NCI-H460 (cell line): ENCODE results near the gene ANKRD13C. TPM values are rescaled to one million over a fixed set of nuclear protein-coding genes. Genes with fewer than 3 reads are reported as not detected.

ENCODE experiments used
- DNase-seq: peaks from one replicate; pipeline ENCODE4 v3.0.0-alpha.2; 2016; ENCODE audit warnings: low read depth; ENCODE audit errors: extremely low read depth
- total RNA-seq: library from RNA; depleted of rRNA; stranded (reverse); fragments of >200 nt; shearing (Covaris generic); gene quantifications from 2 replicates; pipeline ENCODE4 v1.2.3, GENCODE V29; 2014

ANKRD13C gene
- total RNA-seq, 1 experiment from 2014 or later = 27.9 TPM

DNA sequence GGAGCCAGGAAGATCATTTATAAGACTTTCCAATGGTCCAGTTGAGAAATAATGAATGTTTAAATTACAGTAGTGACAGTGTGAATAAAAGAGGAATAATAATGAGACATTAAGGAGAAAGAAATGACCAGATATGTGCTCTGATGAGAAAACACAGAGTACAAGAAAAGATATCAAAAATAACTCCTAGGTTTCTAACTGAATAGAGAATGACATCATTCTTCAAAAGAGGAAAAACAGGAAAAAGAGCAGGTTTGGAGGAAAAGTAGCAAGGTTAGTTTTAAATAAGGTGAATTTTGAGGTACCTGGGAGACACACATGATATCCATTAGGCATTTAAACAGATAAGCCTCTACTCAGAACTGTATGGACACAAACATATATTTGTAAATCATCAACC is 55.0 kb downstream of the ANKRD13C start:
- DNase-seq = no peak

- no peak for DNase-seq
Observed at GRCh38 chr1:70295749-70296148, 58.8 kb downstream of the ANKRD13C start.

- no peak for DNase-seq
Observed at GRCh38 chr1:70293186-70293843, 61.2 kb downstream of the ANKRD13C start.

DNA sequence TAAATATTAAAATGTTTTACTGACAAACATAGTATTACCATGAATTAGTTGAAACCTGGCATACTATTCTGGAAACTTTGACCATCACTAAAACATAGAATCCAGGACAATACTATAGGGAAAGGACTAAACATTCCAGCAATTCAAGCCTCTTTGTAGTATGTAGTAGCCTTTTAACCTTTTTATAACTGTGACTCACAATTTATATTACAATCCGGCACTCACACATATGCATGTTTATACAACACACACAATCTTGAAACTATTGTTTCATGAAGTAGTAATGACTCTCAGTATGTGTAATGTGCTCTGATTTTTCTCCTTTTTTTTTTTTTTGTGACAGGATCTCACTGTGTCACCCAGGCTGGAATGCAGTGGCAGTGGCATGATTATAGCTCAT is 64.3 kb downstream of the ANKRD13C start:
- no peak for DNase-seq

GRCh38 chr1:70288166-70288565 is 66.4 kb downstream of the ANKRD13C start:
- no peak for DNase-seq

DNA sequence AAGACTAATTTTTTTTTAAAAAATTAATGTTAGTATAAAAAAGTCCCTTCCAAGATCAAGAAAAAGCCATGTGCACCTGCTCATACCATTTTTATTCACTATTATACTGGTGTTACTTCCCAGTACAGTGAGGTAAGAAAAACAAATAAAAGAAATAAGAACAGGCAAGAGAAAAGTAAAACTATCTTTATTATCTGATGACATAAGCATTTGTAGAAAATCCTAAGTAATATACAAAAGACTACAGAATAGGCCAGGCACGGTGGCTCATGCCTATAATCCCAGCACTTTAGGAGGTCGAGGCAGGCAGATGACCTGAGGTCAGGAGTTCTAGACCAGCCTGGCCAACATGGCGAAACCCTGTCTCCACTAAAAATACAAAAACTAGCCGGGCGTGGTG is 68.1 kb downstream of the ANKRD13C start:
- DNase-seq = no peak

DNA sequence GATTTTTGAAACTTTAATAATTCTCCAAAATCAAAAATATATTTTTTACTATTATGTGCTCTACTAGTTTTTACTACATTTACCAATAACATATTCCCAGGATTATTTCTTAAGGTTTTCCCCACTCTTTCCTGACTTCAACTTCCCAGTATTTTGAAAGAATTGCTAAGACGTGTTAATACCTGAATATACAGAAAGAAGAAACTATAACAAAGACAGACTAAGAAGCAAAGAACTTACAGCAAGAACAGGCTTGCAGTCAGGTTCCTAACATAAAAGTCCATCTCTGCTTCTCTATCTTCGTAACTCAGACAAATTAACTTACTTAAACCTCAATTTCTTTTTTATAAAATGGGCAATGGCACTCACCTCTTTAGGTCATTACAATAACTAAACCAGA is 70.2 kb downstream of the ANKRD13C start:
- no peak for DNase-seq

GRCh38 chr1:70278710-70279109 is 75.8 kb downstream of the ANKRD13C start:
- DNase-seq = no peak

GRCh38 chr1:70277875-70278274 is 76.6 kb downstream of the ANKRD13C start:
- DNase-seq = no peak

DNA sequence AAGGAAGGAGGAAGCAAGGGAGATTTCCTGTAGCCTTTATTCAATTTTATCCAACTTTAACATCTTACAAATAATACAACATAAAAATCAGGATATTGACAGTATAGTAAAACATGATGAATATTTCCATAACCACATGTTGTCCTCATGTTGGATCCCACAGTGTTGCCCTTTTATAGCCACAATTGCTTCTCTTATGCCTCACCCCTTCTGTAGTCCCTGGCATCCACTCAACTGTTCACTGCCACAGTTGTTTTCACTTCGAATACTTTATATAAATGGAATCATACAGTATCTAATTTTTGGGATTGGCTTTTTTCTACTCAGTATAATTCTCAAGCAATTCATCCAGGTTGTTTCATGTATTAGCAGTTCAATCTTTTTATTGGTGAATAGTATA is 88.6 kb downstream of the ANKRD13C start:
- no peak for DNase-seq

- DNase-seq = no peak
Observed at GRCh38 chr1:70264839-70265238, 89.7 kb downstream of the ANKRD13C start.

DNA sequence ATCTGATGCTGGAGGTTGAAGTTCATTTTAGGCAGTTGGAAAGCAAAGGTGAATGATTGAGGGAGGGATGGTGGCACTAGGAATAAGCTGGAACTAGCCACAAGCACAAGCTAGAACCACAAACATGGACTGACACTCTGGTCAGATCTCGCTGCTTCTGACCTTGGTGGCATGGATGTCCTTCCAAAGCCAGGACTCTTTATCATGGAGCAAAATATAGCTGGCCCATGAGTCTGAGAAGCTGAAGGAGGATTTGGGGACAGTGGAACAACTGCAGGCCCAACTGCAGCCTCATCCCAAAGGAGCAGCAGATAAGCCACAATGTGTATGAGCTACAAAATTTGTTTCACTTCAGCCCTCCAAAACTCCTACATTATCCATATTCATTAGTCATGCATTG is 97.9 kb downstream of the ANKRD13C start:
- no peak for DNase-seq

- DNase-seq = no peak
Observed at GRCh38 chr1:70248729-70249128, 105.8 kb downstream of the ANKRD13C start.

DNA sequence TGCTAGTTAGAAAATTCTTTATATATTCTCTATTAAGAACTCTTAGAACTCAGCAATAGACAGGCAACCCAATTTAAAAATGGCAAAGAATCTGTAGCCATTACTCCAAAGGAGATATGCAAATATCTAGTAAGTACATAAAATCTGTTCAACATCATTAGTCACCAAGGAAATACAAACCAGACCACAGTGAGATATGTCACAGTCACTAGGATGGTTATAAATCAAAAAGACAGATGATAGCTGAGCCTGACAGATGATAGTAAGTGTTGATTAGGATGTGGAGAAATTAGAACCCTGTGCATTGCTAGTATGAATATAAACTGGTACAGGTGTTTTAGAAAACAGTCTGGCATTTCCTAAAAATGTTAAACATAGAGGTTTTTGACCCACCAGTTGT is 106.8 kb downstream of the ANKRD13C start:
- no peak for DNase-seq

GRCh38 chr1:70247122-70247521 is 107.4 kb downstream of the ANKRD13C start:
- DNase-seq = no peak

DNA sequence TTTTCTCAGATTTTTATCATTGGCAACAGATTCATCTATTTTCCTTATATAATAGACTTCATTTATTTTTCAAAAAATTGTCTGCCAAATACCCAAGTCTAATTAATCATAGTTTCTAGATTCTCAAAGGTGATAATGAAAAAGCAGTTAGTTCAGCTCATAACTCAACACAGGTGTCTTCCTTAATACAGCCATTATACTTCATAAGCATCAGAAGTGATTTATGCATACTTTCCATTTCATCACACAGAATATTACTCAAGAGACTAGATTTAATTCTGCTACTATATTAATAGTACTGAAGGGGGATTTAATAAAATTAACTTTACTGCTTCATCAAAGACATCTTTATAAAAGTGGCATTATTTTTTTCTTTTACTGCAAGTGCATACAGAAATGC is 114.6 kb downstream of the ANKRD13C start:
- DNase-seq = no peak

DNA sequence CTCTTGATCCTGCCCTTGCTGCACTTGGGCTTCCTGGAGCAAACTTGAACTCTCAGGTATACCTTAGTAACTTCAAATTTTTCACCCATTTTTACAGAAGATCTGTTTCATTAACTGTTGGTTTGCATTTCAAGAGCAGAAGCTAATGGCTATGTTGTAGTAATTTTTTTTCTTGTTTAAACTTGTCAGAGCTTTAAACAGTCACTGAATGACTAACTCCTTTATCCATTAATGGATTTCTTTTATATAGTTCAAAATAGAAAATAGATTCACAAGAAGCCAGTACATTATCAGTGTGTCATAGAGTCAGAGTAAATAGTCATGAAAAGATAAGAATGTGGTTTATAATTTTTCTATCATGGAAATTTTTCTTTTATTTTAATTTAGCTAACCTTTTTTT is 119.8 kb downstream of the ANKRD13C start:
- DNase-seq = no peak

DNA sequence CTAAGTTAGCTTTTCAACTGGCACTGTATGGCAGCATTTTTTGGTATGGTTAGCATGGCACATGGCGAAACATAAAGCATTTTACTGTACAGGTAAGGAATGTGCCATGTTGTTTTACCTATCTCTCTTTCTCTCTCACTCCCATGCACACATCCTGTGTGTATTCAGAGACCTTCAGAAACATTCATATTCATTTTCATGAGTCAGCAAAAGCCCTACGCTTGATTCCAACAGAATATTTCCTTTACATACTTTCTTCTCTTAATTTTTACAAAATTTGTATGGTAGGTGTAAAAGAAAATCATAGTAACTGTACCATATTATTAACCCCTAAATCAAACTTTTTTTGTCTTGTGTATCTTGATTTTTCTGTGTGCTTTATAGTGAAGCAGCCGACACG is 123.0 kb downstream of the ANKRD13C start:
- no peak for DNase-seq

GRCh38 chr1:70228670-70229069 is 125.9 kb downstream of the ANKRD13C start:
- DNase-seq = no peak

DNA sequence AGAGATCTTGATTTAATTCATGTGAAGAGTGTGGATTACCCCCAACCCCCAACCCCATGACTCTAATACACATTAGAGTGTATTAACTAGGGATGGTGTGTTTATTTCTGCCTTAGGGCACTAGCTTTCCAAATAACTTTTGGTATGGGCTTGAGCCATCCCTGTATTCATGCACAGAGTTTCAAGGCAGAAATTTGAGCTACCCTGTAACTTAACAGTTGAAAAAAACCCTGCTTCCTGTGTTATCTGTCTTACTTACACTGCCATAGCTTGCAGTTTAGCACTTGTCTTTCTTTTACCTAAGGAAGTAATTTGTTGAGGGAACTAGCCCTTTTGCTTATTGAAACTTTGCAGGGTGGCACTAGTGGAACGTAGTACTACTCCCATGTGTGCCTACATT is 127.1 kb downstream of the ANKRD13C start:
- no peak for DNase-seq

GRCh38 chr1:70224954-70225353 is 129.6 kb downstream of the ANKRD13C start:
- no peak for DNase-seq

GRCh38 chr1:70222716-70223235 is 131.7 kb downstream of the ANKRD13C start:
- no peak for DNase-seq
